Activated naive CD4-positive, alpha-beta T cell treated with anti-CD3 and anti-CD28 coated beads for 36 hours (primary cell): Measurements from ENCODE around the gene GRIK1. TPM values are rescaled to one million over a fixed set of nuclear protein-coding genes. Genes with fewer than 3 reads are reported as not detected.

Experiments
- CTCF ChIA-PET: fragments of 350-600 bp; sonication (Branson Sonifier 250); formaldehyde crosslinking; loops from one replicate; lab custom pipeline; 2021; ENCODE audit warnings: antibody characterized with exemption; lab: Charles Lee
- DNase-seq: peaks from one replicate; pipeline ENCODE4 v3.0.0-alpha.2; 2020
- H3K27ac Mint-ChIP-seq: one replicate; pipeline ENCODE4 v1.8.0; 2021; ENCODE audit warnings: mild to moderate bottlenecking, mixed read lengths
- H3K27me3 Mint-ChIP-seq: one replicate; pipeline ENCODE4 v1.8.0; 2021; ENCODE audit warnings: low read depth, mixed read lengths
- H3K36me3 Mint-ChIP-seq: one replicate; pipeline ENCODE4 v1.8.0; 2021; ENCODE audit warnings: low read depth, mixed read lengths
- H3K4me1 Mint-ChIP-seq: one replicate; pipeline ENCODE4 v1.8.0; 2021; ENCODE audit warnings: low read depth, mixed read lengths
- H3K4me3 Mint-ChIP-seq: one replicate; pipeline ENCODE4 v1.8.0; 2021; ENCODE audit warnings: mild to moderate bottlenecking, moderate library complexity, mixed read lengths
- H3K9me3 Mint-ChIP-seq: one replicate; pipeline ENCODE4 v1.8.0; 2021; ENCODE audit warnings: mixed read lengths
- intact Hi-C: fragments of 100-400 bp; cut with micrococcal nuclease; formaldehyde crosslinking; loops from one replicate; pipeline ENCODE4 v1.15.1; 2023
- total RNA-seq, 2 experiments: library from RNA; stranded (reverse); gene quantifications; one replicate each; pipeline ENCODE4 v1.2.3, GENCODE V29; 2021

The GRIK1 gene
- total RNA-seq, 2 experiments from 2014 or later = not detected

GRCh38 chr21:29656504-29657239 is 283.1 kb downstream of the GRIK1 start:
- DNase-seq = peak; percentile 21
- Mint-ChIP-seq H3K27ac (peak overlapping the region; percentile 83), H3K36me3 (peaks cover 2% of the 10 kb centered on the region), H3K9me3 (no peaks in the 10 kb centered on the region), H3K4me1 (peaks cover 29% of the 10 kb centered on the region), H3K27me3 (peaks cover 9% of the 10 kb centered on the region), H3K4me3 (peak overlapping the region; percentile 33)
- CTCF ChIA-PET = interaction anchor here (0.7 kb wide), 1 partner anchor 33 kb away, joined by 5 read pairs; no protein-coding TSS in a partner anchor
- intact Hi-C loops = loop anchor here (1.0 to 5.0 kb wide), 5 partner anchors 179 to 423 kb away; partner anchors contain the start of gene BACH1

GRCh38 chr21:29655577-29655976 is 284.2 kb downstream of the GRIK1 start:
- DNase-seq = no peak
- peaks cover 27% of the 10 kb centered on the region for H3K4me1 Mint-ChIP-seq
- no peaks in the 10 kb centered on the region for H3K9me3 Mint-ChIP-seq
- no peak overlapping the region for H3K27ac Mint-ChIP-seq
- intact Hi-C loops = loop anchor here (5.0 kb wide), 1 partner anchor 178 kb away; no protein-coding TSS in a partner anchor
- no peak overlapping the region for H3K4me3 Mint-ChIP-seq
- CTCF ChIA-PET = interaction anchor here (0.7 kb wide), 1 partner anchor 32 kb away, joined by 5 read pairs; no protein-coding TSS in a partner anchor
- H3K36me3 Mint-ChIP-seq = peaks cover 2% of the 10 kb centered on the region
- peaks cover 6% of the 10 kb centered on the region for H3K27me3 Mint-ChIP-seq

GRCh38 chr21:29654855-29655254 is 284.9 kb downstream of the GRIK1 start:
- CTCF ChIA-PET = no interaction called here
- Mint-ChIP-seq H3K9me3 (no peaks in the 10 kb centered on the region), H3K4me3 (no peak overlapping the region), H3K36me3 (peaks cover 2% of the 10 kb centered on the region), H3K27me3 (peaks cover 4% of the 10 kb centered on the region), H3K27ac (peak overlapping the region; percentile 22), H3K4me1 (peaks cover 27% of the 10 kb centered on the region)
- intact Hi-C loops = loop anchor here (5.0 kb wide), 1 partner anchor 178 kb away; no protein-coding TSS in a partner anchor
- no peak for DNase-seq

- Mint-ChIP-seq H3K9me3 (no peaks in the 10 kb centered on the region), H3K27ac (no peak overlapping the region), H3K27me3 (peaks cover 4% of the 10 kb centered on the region), H3K4me1 (peaks cover 27% of the 10 kb centered on the region), H3K36me3 (peaks cover 2% of the 10 kb centered on the region), H3K4me3 (no peak overlapping the region)
- intact Hi-C loops = no loop called here
- DNase-seq = no peak
- CTCF ChIA-PET = no interaction called here
Observed at GRCh38 chr21:29654203-29654602, 285.6 kb downstream of the GRIK1 start.

GRCh38 chr21:29650523-29651022 is 289.2 kb downstream of the GRIK1 start:
- intact Hi-C loops = no loop called here
- no peaks in the 10 kb centered on the region for H3K9me3 Mint-ChIP-seq
- no peak overlapping the region for H3K27ac Mint-ChIP-seq
- no peak overlapping the region for H3K4me3 Mint-ChIP-seq
- peaks cover 2% of the 10 kb centered on the region for H3K36me3 Mint-ChIP-seq
- H3K4me1 Mint-ChIP-seq = peaks cover 10% of the 10 kb centered on the region
- DNase-seq = no peak
- CTCF ChIA-PET = interaction anchor here (0.7 kb wide), 1 partner anchor 10 kb away, joined by 3 read pairs; no protein-coding TSS in a partner anchor
- peaks cover 2% of the 10 kb centered on the region for H3K27me3 Mint-ChIP-seq

GRCh38 chr21:29649406-29649814 is 290.4 kb downstream of the GRIK1 start:
- intact Hi-C loops = no loop called here
- H3K36me3 Mint-ChIP-seq = peaks cover under 1% of the 10 kb centered on the region
- no peaks in the 10 kb centered on the region for H3K9me3 Mint-ChIP-seq
- no peak overlapping the region for H3K27ac Mint-ChIP-seq
- peaks cover 6% of the 10 kb centered on the region for H3K4me1 Mint-ChIP-seq
- DNase-seq = no peak
- no peak overlapping the region for H3K4me3 Mint-ChIP-seq
- H3K27me3 Mint-ChIP-seq = peaks cover 2% of the 10 kb centered on the region
- CTCF ChIA-PET = interaction anchor here (1.4 kb wide), 1 partner anchor 11 kb away, joined by 3 read pairs; no protein-coding TSS in a partner anchor

GRCh38 chr21:29648710-29649240 is 291.0 kb downstream of the GRIK1 start:
- peaks cover 3% of the 10 kb centered on the region for H3K4me1 Mint-ChIP-seq
- no peak overlapping the region for H3K4me3 Mint-ChIP-seq
- H3K27me3 Mint-ChIP-seq = peaks cover 2% of the 10 kb centered on the region
- CTCF ChIA-PET = interaction anchor here (1.4 kb wide), 1 partner anchor 10 kb away, joined by 3 read pairs; no protein-coding TSS in a partner anchor
- H3K36me3 Mint-ChIP-seq = no peaks in the 10 kb centered on the region
- DNase-seq = no peak
- intact Hi-C loops = no loop called here
- no peak overlapping the region for H3K27ac Mint-ChIP-seq
- H3K9me3 Mint-ChIP-seq = no peaks in the 10 kb centered on the region

- Mint-ChIP-seq H3K4me3 (no peak overlapping the region), H3K4me1 (no peaks in the 10 kb centered on the region), H3K27me3 (peaks cover 2% of the 10 kb centered on the region), H3K27ac (no peak overlapping the region), H3K9me3 (no peaks in the 10 kb centered on the region), H3K36me3 (no peaks in the 10 kb centered on the region)
- CTCF ChIA-PET = no interaction called here
- DNase-seq = no peak
- intact Hi-C loops = no loop called here
Observed at GRCh38 chr21:29647353-29647781, 292.4 kb downstream of the GRIK1 start.

DNA sequence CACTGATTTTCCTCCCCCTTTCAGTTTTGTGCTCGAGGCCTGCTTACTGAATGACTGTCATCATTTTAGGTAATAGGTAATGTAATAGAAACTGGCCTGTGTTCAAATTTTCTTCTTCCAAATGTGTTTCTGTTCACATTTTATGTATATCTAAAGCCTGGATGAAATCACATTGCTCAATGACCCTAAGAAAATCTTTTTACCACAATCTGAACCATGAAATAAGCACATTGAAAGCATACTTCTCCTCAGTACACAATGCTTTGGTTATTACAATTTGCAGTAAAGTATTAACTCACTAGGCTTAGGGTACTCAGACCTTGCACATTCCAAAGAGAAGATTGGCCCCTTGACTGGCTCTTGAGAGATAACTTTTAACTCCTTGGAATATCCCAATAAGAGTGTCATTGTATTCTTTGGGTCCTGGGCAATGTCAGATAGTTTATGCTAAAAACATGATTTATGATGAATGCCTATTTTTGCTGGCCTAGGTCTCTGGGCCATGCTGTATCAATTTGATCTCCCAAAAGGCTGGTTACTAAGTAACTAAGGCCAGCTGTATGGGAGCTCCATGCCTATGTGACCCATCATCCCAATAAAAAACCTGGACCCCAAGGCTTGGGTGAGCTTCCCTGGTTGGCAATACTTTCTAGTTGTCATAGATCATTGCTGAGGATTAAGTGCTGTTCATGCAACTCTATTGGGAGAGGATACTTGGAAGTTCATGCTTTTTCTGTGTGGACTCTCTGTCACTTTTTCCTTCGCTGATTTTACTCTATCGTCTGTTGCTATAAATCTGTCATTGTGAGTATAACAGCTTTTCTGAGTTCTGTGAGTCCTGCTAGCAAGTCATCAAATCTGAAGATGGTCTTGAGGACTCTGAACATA is 293.9 kb downstream of the GRIK1 start:
- H3K36me3 Mint-ChIP-seq = no peaks in the 10 kb centered on the region
- intact Hi-C loops = no loop called here
- no peak overlapping the region for H3K4me3 Mint-ChIP-seq
- no peaks in the 10 kb centered on the region for H3K4me1 Mint-ChIP-seq
- DNase-seq = no peak
- peaks cover 2% of the 10 kb centered on the region for H3K27me3 Mint-ChIP-seq
- no peaks in the 10 kb centered on the region for H3K9me3 Mint-ChIP-seq
- CTCF ChIA-PET = interaction anchor here (0.8 kb wide), 1 partner anchor 169 kb away, joined by 3 read pairs; no protein-coding TSS in a partner anchor
- no peak overlapping the region for H3K27ac Mint-ChIP-seq

DNA sequence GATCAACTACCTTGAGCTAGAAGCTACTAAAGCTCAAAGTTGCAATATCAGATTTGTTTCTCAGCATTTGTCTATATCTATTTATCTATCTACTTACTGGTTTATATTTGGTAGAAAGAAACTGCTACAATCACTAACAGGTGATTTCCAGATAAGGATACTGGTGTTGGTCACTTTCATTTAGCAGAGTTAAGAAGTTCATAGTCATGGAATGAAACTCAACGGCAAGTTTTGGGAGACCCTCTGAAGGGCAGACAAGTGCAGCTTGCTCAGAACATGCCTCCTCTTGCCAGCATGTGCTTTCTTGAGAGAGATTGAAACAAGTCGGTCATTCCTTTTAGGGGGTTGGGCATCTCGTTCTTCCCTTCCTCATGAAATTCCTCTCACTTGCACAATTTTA is 296.5 kb downstream of the GRIK1 start:
- no peak for DNase-seq
- intact Hi-C loops = no loop called here
- CTCF ChIA-PET = no interaction called here

GRCh38 chr21:29642551-29643245 is 297.1 kb downstream of the GRIK1 start:
- no peak for DNase-seq
- intact Hi-C loops = no loop called here
- H3K9me3 Mint-ChIP-seq = no peaks in the 10 kb centered on the region
- H3K36me3 Mint-ChIP-seq = no peaks in the 10 kb centered on the region
- H3K4me1 Mint-ChIP-seq = peaks cover 8% of the 10 kb centered on the region
- CTCF ChIA-PET = no interaction called here
- peaks cover 3% of the 10 kb centered on the region for H3K27me3 Mint-ChIP-seq
- H3K4me3 Mint-ChIP-seq = no peak overlapping the region
- H3K27ac Mint-ChIP-seq = no peak overlapping the region

More for the DNA sequence above, 296.5 kb downstream of the GRIK1 start:
- H3K36me3 Mint-ChIP-seq = no peaks in the 10 kb centered on the region
- no peak overlapping the region for H3K4me3 Mint-ChIP-seq
- H3K9me3 Mint-ChIP-seq = no peaks in the 10 kb centered on the region
- peaks cover 8% of the 10 kb centered on the region for H3K4me1 Mint-ChIP-seq
- no peaks in the 10 kb centered on the region for H3K27me3 Mint-ChIP-seq
- no peak overlapping the region for H3K27ac Mint-ChIP-seq
